GM18517 (cell line): ENCODE data around the gene HIVEP1.
A peak's percentile ranks its signal among the peaks of the same experiment; 100 is the strongest.

Experiments used
- ATAC-seq: cut with Tn5 transposase; IDR thresholded peaks from one replicate; pipeline ENCODE4 v1.9.1; 2021; ENCODE audit warnings: mild to moderate bottlenecking, moderate library complexity; ENCODE audit not compliant: unreplicated experiment

Gene HIVEP1

GRCh38 chr6:11992086-11992485, 20.0 kb upstream of the HIVEP1 start:
- no peak for ATAC-seq

- no peak for ATAC-seq
Observed at GRCh38 chr6:11994875-11995461, 17.1 kb upstream of the HIVEP1 start.

- ATAC-seq: no peak
Observed at GRCh38 chr6:11996751-11997150, 15.4 kb upstream of the HIVEP1 start.

DNA sequence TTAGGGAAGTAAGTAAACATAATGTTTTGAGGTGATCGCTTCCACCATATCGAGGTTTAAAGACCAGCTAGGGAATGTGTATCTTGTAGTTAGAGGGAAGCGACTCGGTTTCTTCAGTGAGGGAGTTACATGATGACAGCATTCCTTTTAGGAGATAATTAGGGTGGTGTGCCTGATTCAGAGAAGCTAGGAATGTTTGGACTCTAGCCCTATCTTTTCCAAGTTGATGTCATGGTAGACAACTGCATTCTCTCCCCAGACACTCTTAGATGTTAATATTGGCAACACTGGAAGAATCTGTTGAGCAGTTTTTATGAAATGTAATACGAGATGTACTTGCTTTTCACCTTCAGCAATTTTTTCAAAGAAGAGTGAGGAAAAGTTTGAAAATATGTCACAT, 12.9 kb upstream of the HIVEP1 start:
- ATAC-seq: no peak

DNA sequence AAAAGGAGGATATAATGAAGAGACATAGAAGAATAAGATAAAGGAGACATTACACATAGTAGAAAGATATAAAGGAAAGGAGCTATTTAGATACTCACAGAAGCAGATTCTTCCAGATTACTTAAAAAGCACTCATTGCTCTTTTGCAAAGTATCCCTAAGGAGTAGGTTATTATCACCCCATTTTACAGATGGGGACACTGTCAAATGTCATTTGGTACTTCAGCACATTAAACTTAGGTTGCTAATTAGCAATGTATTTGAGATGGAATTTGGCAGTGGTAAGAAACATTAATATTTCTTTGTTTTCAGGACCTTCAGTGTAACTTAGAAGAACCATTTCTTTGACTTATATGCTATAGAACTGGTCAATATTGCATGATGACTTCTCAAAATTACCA, 11.9 kb upstream of the HIVEP1 start:
- ATAC-seq: no peak

- no peak for ATAC-seq
Observed at GRCh38 chr6:12001004-12001705, 11.0 kb upstream of the HIVEP1 start.

DNA sequence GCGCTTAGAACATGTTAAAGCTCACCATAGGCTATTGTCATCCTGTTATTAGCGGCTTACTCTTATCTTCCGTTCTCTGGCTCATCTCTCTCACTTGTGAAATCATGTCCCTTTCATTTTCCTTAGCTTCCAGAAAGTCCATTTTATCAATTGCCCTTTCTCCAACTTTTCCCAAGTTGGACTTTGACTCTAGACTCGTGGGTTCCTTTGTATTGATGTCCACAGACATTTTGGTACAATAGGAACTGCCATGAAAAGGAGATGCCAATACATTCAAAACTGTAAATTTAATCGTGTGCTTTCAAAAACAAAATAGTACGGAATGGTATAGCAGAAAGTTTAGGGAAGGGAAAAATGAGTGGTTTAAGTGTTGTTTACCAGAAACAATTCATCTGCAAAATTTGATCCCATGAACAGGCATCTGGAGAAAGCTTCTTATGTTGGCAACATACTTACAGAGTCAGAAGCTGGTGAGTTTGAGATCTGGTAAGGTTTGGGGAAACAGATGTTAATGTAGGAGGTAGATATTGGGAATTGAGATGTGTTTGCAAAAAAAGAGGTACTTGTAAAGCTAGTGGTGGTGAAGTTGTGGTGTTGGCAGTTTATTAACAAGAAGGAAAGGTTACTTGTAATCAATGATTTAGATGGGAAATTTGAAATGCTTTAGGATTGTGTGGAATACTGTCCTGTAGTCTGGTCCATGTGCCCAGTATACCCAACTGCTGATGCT, 10.2 kb upstream of the HIVEP1 start:
- ATAC-seq: no peak

- ATAC-seq: no peak
Observed at GRCh38 chr6:12007473-12007872, 4.6 kb upstream of the HIVEP1 start.

GRCh38 chr6:12007887-12008286, 4.2 kb upstream of the HIVEP1 start:
- no peak for ATAC-seq

DNA sequence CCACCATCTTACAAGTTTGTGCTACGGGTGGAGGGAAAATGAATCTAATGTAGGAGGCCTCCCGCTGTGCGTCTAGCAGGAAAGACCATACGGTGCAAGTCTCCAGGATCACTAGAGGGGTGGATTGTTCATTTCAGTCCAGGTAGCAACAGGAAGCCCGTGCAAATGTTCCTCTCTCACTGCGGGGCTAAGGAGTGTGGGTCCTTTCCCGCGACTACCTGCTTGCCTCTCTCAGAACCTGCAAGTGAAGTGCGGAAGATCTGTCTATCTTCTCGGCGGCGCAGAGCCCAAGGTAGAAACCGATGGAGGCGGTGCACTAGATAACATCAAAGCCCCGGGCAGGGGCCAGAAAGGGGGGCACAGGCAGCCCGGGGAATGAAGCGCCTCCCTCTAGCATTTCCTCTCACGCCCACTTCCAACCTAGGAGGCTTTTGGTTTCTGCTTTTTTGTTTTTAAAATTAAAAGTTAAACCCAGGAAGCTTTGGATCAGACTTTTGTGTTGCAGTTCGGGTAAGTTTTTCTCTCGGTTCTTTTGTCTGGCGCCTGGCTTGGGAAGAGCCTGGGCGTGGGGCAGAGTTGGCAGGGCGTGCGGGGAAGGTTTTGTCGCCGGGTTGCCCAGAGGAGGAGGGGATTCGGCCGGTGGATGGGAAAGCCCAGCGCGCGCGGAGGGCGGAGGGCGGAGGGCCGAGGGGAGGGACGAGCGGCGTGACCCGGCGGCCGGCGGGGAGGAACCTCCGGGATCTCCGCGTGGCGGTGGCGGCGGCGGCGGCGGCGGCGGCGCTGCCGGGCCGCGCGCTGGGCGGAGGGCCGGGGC, 3.5 kb upstream of the HIVEP1 start:
- ATAC-seq: peak; percentile 29

GRCh38 chr6:12009180-12009685, 2.9 kb upstream of the HIVEP1 start:
- peak; percentile 2 for ATAC-seq

GRCh38 chr6:12009876-12010634, 2.1 kb upstream of the HIVEP1 start:
- ATAC-seq: no peak

DNA sequence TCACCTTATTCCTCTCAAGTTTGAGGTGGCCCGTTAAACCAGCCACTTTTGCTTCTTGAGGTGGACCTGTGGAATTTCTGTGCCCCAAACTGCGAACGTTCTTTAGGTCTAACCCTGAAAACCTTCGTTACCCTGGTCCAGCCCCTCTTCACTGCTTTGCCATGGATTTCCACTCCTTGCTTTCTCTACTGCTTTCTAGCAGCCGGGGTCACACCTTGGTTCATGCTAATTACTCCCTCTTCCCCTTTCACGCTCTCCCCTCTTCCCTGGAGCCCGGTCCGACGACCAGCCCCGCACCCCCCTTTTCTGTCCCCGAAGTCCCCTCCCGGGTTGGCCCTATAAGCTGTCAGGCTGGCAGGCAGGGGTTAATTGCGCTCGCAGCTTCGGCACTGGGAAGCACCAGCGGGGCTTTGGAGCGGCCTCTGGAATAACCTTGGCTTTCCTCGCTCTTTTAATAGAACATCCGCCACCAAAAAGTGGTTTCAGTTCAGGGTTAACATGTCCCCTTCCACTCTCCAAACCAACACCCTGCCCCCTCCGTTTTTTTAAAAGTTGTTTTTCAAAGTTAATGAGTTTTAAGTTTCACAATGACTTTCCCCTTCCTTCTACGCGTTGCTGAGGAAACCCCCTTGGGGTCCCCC, 1.4 kb upstream of the HIVEP1 start:
- peak; percentile 35 for ATAC-seq

GRCh38 chr6:12011276-12012037, 655 bp upstream of the HIVEP1 start:
- ATAC-seq: peak; percentile 30

GRCh38 chr6:12012558-12013306, 620 bp downstream of the HIVEP1 start:
- ATAC-seq: no peak

- no peak for ATAC-seq
Observed at GRCh38 chr6:12013307-12013719, 1.2 kb downstream of the HIVEP1 start.

DNA sequence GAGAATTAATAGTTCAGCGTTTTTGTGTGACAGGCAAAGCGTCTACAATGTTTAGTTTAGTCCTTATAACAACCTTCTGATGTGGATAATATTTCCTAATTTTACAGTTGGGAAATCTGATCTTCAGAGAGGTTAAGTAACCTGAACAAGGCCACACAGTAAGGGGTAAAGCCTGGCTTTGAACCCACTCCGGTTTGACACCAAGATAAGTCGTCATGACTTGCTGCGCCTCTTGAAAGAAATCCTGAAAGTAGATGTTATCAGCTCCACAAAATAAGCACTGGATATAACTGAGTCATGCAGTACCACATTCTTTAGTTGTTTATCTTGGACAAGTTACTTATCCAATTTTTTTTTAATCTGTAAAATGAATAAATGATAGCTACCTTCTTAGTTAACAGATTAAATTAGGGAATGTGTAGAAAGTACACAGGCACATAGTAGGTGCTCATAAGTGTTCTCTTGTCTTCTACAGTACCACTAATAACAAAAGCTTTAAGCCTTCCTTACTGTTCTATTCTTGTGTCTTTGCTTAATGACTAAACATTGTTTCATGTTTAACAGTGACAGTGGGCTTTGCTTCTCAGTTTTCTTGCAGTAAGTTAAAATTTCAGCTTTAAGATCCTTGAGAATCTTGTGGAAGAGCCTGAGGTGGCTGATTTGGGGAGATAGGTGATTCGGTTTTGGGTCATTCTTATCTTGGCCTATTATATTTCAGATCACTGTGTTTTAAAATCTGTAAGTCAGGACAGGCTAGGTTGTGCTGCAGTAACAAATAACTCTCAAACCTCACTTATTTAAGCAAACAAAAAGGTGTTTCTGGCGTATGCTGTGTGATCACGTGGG, 2.1 kb downstream of the HIVEP1 start:
- no peak for ATAC-seq

DNA sequence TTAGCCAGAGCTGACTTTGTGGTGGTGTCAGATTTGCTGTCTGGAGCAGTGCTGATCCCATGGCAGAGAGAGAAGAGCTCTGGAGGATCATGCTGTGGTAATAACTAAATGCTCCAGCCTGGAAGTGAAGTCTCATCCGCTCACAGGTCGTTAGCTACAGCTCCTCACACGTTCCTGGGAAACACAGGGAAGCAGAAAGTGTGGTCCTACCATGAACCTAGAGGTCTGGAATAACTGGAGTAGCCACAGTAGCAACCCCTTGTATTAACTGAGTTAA, 2.7 kb downstream of the HIVEP1 start:
- no peak for ATAC-seq
